Stimulated activated CD4-positive, alpha-beta T cell treated with anti-CD3 and anti-CD28 coated beads, Interleukin-2, amount 100 ng/mL, for 24 hours (primary cell): ENCODE measurements around the gene PNMA3.
"Not testable (repeated sequence)": the region's sequence is repeated elsewhere in the genome, so short reads cannot be mapped to it uniquely, and the experiment has no call there.

Source experiments
- DNase-seq, 2 donors: peaks; one replicate each; pipeline ENCODE4 v3.0.0-alpha.2; 2020

The PNMA3 gene

GRCh38 chrX:153055871-153056749, at the start of gene PNMA3:
Gene PNMA3 (plus strand): TSS chrX:153056470. CDS start chrX:153057056, 586 bp downstream.
- peak in 1 of 2 donors; percentile 9 for DNase-seq

GRCh38 chrX:153017174-153017573, 39.1 kb upstream of the PNMA3 start:
- not testable (repeated sequence) for DNase-seq

GRCh38 chrX:153019166-153019565, 37.1 kb upstream of the PNMA3 start:
- DNase-seq: no peak

GRCh38 chrX:153026501-153026900, 29.8 kb upstream of the PNMA3 start:
- DNase-seq: not testable (repeated sequence)

- not testable (repeated sequence) for DNase-seq
These were observed 27.8 kb upstream of the PNMA3 start for GRCh38 chrX:153028487-153028886.

- DNase-seq: no peak
These were observed 27.1 kb upstream of the PNMA3 start for GRCh38 chrX:153029162-153029561.

GRCh38 chrX:153029875-153030274, 26.4 kb upstream of the PNMA3 start:
- DNase-seq: no peak

GRCh38 chrX:153030801-153031200, 25.5 kb upstream of the PNMA3 start:
- DNase-seq: no peak

GRCh38 chrX:153032397-153033118, 23.7 kb upstream of the PNMA3 start:
- DNase-seq: peak; percentile 73 to 76

- no peak for DNase-seq
These were observed 7.2 kb upstream of the PNMA3 start for GRCh38 chrX:153049093-153049492.

- no peak for DNase-seq
These were observed 3.7 kb upstream of the PNMA3 start for GRCh38 chrX:153052534-153052933.

- DNase-seq: no peak
These were observed 1.0 kb downstream of the PNMA3 start for GRCh38 chrX:153057281-153057680.

- no peak for DNase-seq
These were observed 3.2 kb downstream of the PNMA3 start for GRCh38 chrX:153059191-153060094.

GRCh38 chrX:153060095-153060445, 3.8 kb downstream of the PNMA3 start:
- no peak for DNase-seq

GRCh38 chrX:153061732-153062131, 5.5 kb downstream of the PNMA3 start:
- no peak for DNase-seq

GRCh38 chrX:153063315-153063714, 7.0 kb downstream of the PNMA3 start:
- DNase-seq: no peak

GRCh38 chrX:153064061-153064460, 7.8 kb downstream of the PNMA3 start:
- DNase-seq: no peak

- no peak for DNase-seq
These were observed 9.1 kb downstream of the PNMA3 start for GRCh38 chrX:153065389-153065788.

GRCh38 chrX:153066402-153066801, 10.1 kb downstream of the PNMA3 start:
- not testable (repeated sequence) for DNase-seq

- DNase-seq: not testable (repeated sequence)
These were observed 15.8 kb downstream of the PNMA3 start, which contains the start of gene PNMA6A for GRCh38 chrX:153071909-153072583. Gene PNMA6A (plus strand): TSS chrX:153072454. CDS start chrX:153073063, 609 bp downstream.

- not testable (repeated sequence) for DNase-seq
These were observed 17.1 kb downstream of the PNMA3 start for GRCh38 chrX:153073331-153073730.

GRCh38 chrX:153074262-153074899, 18.1 kb downstream of the PNMA3 start:
- no peak for DNase-seq
